ENCODE results near the gene INTS6.

DNA sequence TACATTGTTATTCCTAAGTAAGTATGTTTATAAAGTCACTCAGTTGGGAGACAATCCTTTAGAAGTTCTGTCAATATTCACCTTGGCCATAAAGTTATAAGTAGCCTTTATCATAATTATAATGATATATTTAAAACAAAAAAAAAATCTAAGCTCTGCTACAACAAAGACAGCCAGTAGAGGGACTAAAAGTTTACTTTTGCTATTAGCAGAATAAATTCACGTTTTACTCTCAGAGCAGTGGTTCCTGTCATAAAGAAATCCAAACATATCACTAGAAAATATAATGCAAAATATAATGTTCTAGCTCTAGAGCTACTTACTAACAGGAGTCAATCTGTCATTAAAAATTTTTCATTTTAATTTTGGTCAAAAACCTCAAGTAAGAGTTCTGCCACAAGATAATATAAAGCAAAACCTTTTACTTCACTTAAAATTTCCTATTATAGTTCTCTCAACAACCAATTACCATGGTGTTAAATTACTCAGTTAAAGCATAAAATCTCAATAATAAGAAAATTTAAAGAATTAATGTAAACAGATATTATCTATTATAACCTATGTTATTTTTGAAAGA lies 17.7 kb downstream of the INTS6 start:
- TF ChIP-seq CTCF (conservative IDR thresholded peaks at IDR 0.05; ENCODE audit: low read depth, low read length), result peak; percentile 73
- TF ChIP-seq RCOR1 (IDR thresholded peaks at IDR 0.05; ENCODE audit: insufficient replicate concordance, low read length), result no peak
- TF ChIP-seq POLR2A (IDR thresholded peaks at IDR 0.05; ENCODE audit: low read depth, low read length), result no peak
- no peak for TF ChIP-seq CEBPB (IDR thresholded peaks at IDR 0.05; ENCODE audit: low read depth, low read length)
